B cell (primary cell): ENCODE data around the gene NELL1. TPM values are rescaled to one million over a fixed set of nuclear protein-coding genes. Genes with fewer than 3 reads are reported as not detected.

Source experiments
- ATAC-seq: fragments of 200-7000 bp; cut with Tn5 transposase; one replicate; pipeline ENCODE4 v1.10.0; 2021; ENCODE audit warnings: low read depth, mild to moderate bottlenecking, moderate number of reproducible peaks, moderate library complexity
- CTCF ChIA-PET: fragments of 350-600 bp; sonication (Branson Sonifier 250); formaldehyde crosslinking; loops from one replicate; lab custom pipeline; 2021; ENCODE audit warnings: antibody characterized with exemption, inconsistent platforms; lab: Charles Lee
- POLR2A ChIA-PET: fragments of 350-600 bp; sonication (Branson Sonifier 250); formaldehyde crosslinking; loops from one replicate; lab custom pipeline; 2021; ENCODE audit warnings: antibody characterized with exemption; lab: Charles Lee
- DNase-seq: peaks from one replicate; pipeline ENCODE4 v3.0.0; 2013
- H2AFZ ChIP-seq: 2 replicates; pipeline ENCODE4 v1.6.1; 2012; ENCODE audit warnings: mild to moderate bottlenecking, low read depth, low read length; ENCODE audit not compliant: insufficient read depth, poor library complexity, severe bottlenecking
- H3K27ac ChIP-seq, 2 donors: 1 replicate in 1 of 2; 2 replicates in 1 of 2; pipeline ENCODE4 v1.5.1; 2012 to 2013; ENCODE audit warnings: low read length in 2 of 2, mild to moderate bottlenecking in 2 of 2, moderate library complexity in 1 of 2
- H3K27me3 ChIP-seq, 4 experiments: fragments of 200-600 bp in 1 of 4; sonication (generic) in 1 of 4; replicated peaks in 1 of 4; 1 replicate in 2 of 4; 2 replicates in 2 of 4; pipeline versions ENCODE4 v1.6.1 to v1.7.0; 2013 to 2016; ENCODE audit warnings: low read length in 3 of 4, mild to moderate bottlenecking in 2 of 4, mixed read lengths in 1 of 4, moderate library complexity in 1 of 4; ENCODE audit not compliant: insufficient read depth in 4 of 4, control insufficient read depth in 3 of 4; ENCODE audit errors: control extremely low read depth in 1 of 4
- H3K36me3 ChIP-seq, 2 experiments: replicated peaks in 1 of 2; 1 replicate in 1 of 2; 2 replicates in 1 of 2; pipeline versions ENCODE4 v1.6.1 to v1.7.1; 2013; ENCODE audit warnings: low read length in 1 of 2; ENCODE audit not compliant: insufficient read depth in 2 of 2, control insufficient read depth in 1 of 2; ENCODE audit errors: control extremely low read depth in 1 of 2, extremely low read depth in 1 of 2
- H3K4me1 ChIP-seq, 2 donors: fragments of 200-600 bp in 1 of 2; sonication (generic) in 1 of 2; 1 replicate in 1 of 2; 2 replicates in 1 of 2; pipeline versions ENCODE4 v1.5.1 to v1.6.1; 2013 to 2017; ENCODE audit warnings: low read length in 2 of 2; ENCODE audit not compliant: control insufficient read depth in 2 of 2, insufficient read depth in 2 of 2
- H3K4me2 ChIP-seq: replicated peaks from 2 replicates; pipeline ENCODE3; 2012; ENCODE audit warnings: mild to moderate bottlenecking, low read depth, low read length; ENCODE audit not compliant: poor library complexity, severe bottlenecking
- H3K4me3 ChIP-seq, 5 experiments: fragments of 200-600 bp in 1 of 5; sonication (generic) in 1 of 5; 1 replicate in 3 of 5; 2 replicates in 2 of 5; pipeline versions ENCODE4 v1.5.1 to v1.7.0; 2011 to 2016; ENCODE audit warnings: low read length in 4 of 5, mild to moderate bottlenecking in 4 of 5, low read depth in 2 of 5, control low read depth in 1 of 5, moderate library complexity in 1 of 5; ENCODE audit not compliant: insufficient read depth in 1 of 5; ENCODE audit errors: control extremely low read depth in 1 of 5, extremely low read depth in 1 of 5
- H3K79me2 ChIP-seq: fragments of 200-600 bp; sonication (generic); one replicate; pipeline ENCODE4 v1.6.0; 2016; ENCODE audit warnings: low read length; ENCODE audit not compliant: control insufficient read depth, insufficient read depth
- H3K9ac ChIP-seq: fragments of 200-600 bp; sonication (generic); 2 replicates; pipeline ENCODE4 v1.6.1; 2017; ENCODE audit warnings: mild to moderate bottlenecking, low read length, moderate library complexity
- H3K9me3 ChIP-seq, 3 donors: one replicate each; pipeline versions ENCODE4 v1.6.1 to v1.7.1; 2013; ENCODE audit warnings: low read length in 2 of 3; ENCODE audit not compliant: control insufficient read depth in 2 of 3, insufficient read depth in 1 of 3; ENCODE audit errors: control extremely low read depth in 1 of 3
- H4K20me1 ChIP-seq: 2 replicates; pipeline ENCODE4 v1.6.0; 2012; ENCODE audit warnings: mild to moderate bottlenecking, low read length; ENCODE audit not compliant: insufficient read depth, control insufficient read depth, poor library complexity, severe bottlenecking
- H3K27ac Mint-ChIP-seq: one replicate; pipeline ENCODE4 v1.8.0; 2021; ENCODE audit warnings: mixed read lengths
- H3K27me3 Mint-ChIP-seq: one replicate; pipeline ENCODE4 v1.8.0; 2021; ENCODE audit warnings: mixed read lengths
- H3K4me1 Mint-ChIP-seq: one replicate; pipeline ENCODE4 v1.8.0; 2021; ENCODE audit warnings: mixed read lengths
- H3K4me3 Mint-ChIP-seq: one replicate; pipeline ENCODE4 v1.8.0; 2021; ENCODE audit warnings: mixed read lengths
- H3K9me3 Mint-ChIP-seq: one replicate; pipeline ENCODE4 v1.8.0; 2022; ENCODE audit warnings: mixed read lengths; ENCODE audit not compliant: insufficient read depth
- CTCF ChIP-seq: fragments of 200-600 bp; IDR thresholded peaks from one replicate; pipeline ENCODE4 v1.8.0; 2022; ENCODE audit warnings: antibody characterized with exemption, mild to moderate bottlenecking
- EZH2 ChIP-seq: IDR thresholded peaks from 2 replicates; pipeline ENCODE4 v1.6.1; 2012; ENCODE audit warnings: borderline replicate concordance, low read depth, mild to moderate bottlenecking, moderate library complexity, low read length; ENCODE audit not compliant: insufficient read depth, poor library complexity, severe bottlenecking
- WGBS: methylation state at CpG from one replicate; pipeline ENCODE4 v1.1.5; 2013; ENCODE audit warnings: missing lambda C conversion rate; ENCODE audit not compliant: insufficient coverage; 5-methylcytosine and 5-hydroxymethylcytosine counted together
- intact Hi-C: fragments of 100-400 bp; cut with micrococcal nuclease; formaldehyde crosslinking; loops from one replicate; pipeline ENCODE4 v1.10.0; 2022
- polyA plus RNA-seq: library from polyadenylated mRNA; depleted of rRNA; stranded (reverse); fragments of >200 nt; gene quantifications from 2 replicates; pipeline ENCODE4 v1.2.3, GENCODE V29; 2012
- total RNA-seq, 2 donors: library from RNA; stranded (reverse); fragments of 120-200 nt in 1 of 2; gene quantifications; 1 replicate in 1 of 2; 2 replicates in 1 of 2; pipeline versions ENCODE4 v1.2.3 to v1.2.4, GENCODE V29; 2013 to 2022

The NELL1 gene
- total and polyA plus RNA-seq, 2 donors (not counting 1 experiment from before 2014, with no cell fraction given): not detected

GRCh38 chr11:21501245-21501644 is 831.9 kb downstream of the NELL1 start:
- Histone ChIP-seq H3K79me2 (no peaks in the 10 kb centered on the region), H3K4me1 (no peaks in the 10 kb centered on the region), H4K20me1 (no peaks in the 10 kb centered on the region), H3K36me3 (no peaks in the 10 kb centered on the region), H3K4me3 (no peak overlapping the region), H2AFZ (no peak overlapping the region), H3K27me3 (no peaks in the 10 kb centered on the region), H3K9ac (no peak overlapping the region), H3K4me2 (no peak overlapping the region), H3K9me3 (no peaks in the 10 kb centered on the region), H3K27ac (no peak overlapping the region)
- CTCF ChIA-PET: no interaction called here
- POLR2A ChIA-PET: no interaction called here
- DNase-seq (no peak), ATAC-seq (no peak)
- Mint-ChIP-seq H3K27ac (no peak overlapping the region), H3K4me3 (no peak overlapping the region), H3K27me3 (no peaks in the 10 kb centered on the region), H3K4me1 (no peaks in the 10 kb centered on the region), H3K9me3 (no peaks in the 10 kb centered on the region)
- intact Hi-C loops: no loop called here
- TF ChIP-seq EZH2 (no peak), CTCF (no peak)
- no CpG with 5 or more reads among the region's 1 CpG for WGBS

GRCh38 chr11:21505070-21505469 is 835.7 kb downstream of the NELL1 start:
- CTCF ChIA-PET: no interaction called here

More at GRCh38 chr11:21505070-21505469, 835.7 kb downstream of the NELL1 start:
- ATAC-seq: no peak
- no peak overlapping the region for H3K27ac ChIP-seq
- no peaks in the 10 kb centered on the region for H3K9me3 ChIP-seq
- no peaks in the 10 kb centered on the region for H3K36me3 ChIP-seq
- H2AFZ ChIP-seq: no peak overlapping the region
- H3K27me3 ChIP-seq: no peaks in the 10 kb centered on the region
- H3K9ac ChIP-seq: no peak overlapping the region
- no peak overlapping the region for H3K4me3 Mint-ChIP-seq
- no peaks in the 10 kb centered on the region for H3K27me3 Mint-ChIP-seq
- H3K79me2 ChIP-seq: no peaks in the 10 kb centered on the region
- no peak for TF ChIP-seq CTCF
- TF ChIP-seq EZH2: no peak
- WGBS: no CpG with 5 or more reads among the region's 1 CpG
- H3K9me3 Mint-ChIP-seq: no peaks in the 10 kb centered on the region
- intact Hi-C loops: no loop called here
- H3K4me1 Mint-ChIP-seq: no peaks in the 10 kb centered on the region
- DNase-seq: no peak
- H3K4me3 ChIP-seq: no peak overlapping the region
- H3K4me1 ChIP-seq: no peaks in the 10 kb centered on the region
- no peaks in the 10 kb centered on the region for H4K20me1 ChIP-seq
- POLR2A ChIA-PET: no interaction called here
- no peak overlapping the region for H3K4me2 ChIP-seq
- no peak overlapping the region for H3K27ac Mint-ChIP-seq
